ENCODE measurements around the gene C14orf180.

The C14orf180 gene

DNA sequence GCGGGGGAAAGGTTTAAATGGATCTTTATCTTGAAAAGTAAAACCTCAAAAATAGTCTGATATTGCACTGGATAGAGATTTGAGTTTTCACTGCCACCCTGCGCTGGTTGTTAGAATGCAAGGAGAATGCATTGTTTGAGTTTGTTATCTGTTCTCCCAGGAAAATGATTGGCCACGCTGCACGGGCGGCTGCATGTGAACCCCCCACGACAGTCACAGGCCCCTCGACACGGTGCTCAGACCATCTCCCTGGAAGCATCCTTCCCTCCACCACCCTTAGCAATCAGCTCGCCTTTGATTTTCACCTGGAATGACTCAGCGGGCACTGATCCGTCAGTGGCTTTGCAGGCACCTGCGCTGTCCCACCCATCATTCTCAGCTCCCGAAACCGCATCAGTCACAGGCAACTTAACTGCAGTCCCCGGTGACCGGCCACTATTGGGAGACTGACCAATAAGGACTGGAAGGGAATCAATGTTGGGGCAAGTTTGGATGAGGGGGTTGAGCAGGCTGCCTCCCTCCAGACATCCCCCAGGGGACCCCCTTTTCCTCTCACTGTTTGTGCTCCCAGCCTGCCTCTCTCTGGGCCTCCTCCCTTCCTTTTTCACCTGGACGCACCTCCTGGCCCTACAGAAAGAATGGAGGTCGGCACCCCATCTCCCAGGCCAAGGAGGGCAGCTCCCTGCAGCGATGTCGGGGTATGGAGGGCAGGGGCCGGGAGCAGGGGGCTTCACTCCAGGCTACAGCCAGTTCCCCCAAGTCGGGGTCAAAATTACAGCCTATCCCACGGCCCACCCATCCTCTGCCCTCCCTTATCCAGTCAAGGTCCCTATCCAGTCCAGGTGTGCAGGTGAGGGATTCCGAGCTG lies 28.5 kb upstream of the C14orf180 start:
- no peak for DNase-seq

DNA sequence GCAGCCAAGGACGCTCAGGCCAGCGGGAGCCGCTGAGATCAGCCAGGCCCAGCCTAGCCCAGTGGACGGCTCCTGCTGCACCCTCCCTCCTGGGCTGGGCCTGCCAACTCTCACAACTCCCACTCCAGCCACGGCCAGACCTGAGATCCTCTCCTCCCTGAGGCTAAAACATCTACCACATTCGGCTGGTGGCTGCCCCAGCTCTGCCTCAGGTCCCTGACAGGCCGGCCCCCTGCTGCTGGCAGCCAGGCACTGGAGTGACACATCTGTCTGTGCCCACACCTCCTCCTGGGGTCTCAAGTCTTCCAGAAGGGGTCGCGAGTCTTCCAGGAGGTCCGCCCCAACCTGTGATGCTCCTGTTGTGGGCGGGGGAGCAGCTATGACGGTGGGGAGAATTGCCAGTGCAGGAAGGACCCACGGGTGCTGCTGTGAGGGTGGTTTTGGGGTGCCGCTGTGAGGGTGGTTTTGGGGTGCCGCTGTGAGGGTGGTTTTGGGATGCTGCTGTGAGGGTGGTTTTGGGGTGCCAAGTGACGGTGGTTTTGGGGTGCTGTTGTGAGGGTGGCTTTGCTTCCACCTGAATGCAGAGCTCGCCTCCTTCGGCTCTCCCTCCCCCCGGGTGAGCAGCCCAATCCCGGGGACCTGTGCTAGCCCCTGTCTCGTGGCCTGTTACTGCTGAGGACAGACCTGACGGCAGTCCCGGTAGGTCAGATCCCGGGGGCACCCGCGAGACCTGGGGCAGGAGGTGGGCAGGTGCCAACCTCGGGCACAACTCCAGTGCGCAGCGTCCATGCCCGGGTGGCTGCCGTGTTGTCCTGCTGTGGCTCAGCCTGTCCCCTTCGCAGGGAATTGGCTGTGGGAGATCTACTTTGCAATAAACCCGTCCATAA lies 27.5 kb upstream of the C14orf180 start:
- DNase-seq = no peak

DNA sequence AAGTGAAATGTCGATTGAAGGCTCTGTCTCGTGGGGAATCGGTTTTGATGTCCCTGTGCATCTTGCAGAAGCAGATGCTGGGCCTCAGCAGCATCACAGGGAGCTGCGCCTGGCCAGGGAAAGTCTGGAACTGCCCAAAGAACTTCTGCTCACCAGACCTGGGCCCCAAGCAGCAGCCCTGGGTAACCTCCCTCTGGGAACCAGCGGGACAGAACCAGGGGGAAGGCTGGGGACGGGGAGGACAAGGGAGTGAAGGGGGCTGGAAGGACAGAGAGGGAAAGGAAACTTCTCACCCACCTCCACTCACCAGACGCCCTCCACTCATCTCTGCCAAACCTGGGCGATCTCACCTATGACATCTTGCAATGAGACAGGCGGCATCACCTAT lies 26.8 kb upstream of the C14orf180 start:
- no peak for DNase-seq

DNA sequence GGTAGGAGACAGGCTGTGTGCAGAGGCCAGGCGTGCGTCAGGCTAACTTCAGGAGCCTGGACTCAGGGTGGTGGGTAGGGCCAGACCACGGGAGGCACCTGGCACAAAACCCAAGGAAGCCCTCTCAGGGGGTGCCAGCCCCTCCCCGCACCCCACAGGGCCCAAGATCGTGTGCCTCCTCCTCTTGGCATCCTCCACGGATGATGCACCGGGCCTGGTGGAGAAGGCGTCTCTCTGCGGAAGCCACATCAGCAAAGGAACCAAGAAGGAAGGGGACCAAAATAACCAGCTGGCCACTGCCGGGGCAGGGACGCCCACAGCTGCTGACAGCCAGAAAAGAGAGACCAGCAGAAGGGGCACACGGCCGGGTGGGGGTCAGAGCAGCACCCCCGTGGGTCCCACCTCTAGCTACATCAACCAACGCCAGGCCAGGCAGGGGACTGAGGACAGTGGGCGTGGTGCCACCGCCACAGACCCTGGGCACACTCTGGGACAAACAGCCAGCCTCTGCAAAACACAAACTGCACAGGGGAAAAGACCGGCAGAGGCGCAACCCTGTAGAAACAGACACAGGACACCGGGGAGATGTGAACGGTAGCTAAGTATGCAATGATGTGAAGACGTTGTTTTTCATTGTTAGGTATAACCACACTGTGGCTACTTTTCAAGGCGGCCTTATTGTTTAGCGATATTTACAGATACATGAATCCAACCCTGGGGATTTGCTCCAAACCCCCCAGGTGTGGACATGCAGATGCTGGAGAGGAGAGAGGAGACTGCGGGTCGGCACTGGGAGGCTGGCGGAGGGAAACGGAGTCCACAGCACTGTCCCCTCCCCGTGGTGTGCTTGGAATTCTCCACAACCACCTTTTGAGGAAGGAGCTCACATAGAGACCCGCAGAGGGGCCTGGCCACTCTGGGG lies 26.1 kb upstream of the C14orf180 start:
- no peak for DNase-seq

DNA sequence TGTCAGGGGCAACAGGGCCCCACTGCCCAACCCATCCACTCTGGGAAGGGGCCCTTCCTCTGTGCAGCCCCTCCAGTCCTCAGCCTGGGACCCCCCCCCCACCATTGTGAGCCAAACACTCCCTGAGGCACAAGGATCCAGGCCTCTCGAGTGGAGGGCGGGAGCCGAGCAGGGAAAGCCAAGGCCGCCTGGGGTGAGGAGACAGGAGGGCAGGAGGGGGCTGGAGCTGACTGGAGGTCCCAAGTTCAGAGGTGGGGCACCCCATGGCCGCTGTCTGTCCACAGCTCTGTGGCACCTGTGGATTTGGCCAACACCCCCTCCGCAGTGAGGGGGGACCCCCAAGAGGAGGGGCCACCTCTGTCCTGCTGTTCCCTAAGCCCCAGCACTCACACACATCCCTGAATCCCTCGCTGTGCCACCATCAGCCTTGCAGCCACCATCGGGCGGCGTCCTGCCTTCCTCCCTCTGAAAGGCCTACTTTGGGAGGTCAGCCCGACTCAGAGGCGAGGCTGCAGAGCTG lies 25.4 kb upstream of the C14orf180 start:
- no peak for DNase-seq

DNA sequence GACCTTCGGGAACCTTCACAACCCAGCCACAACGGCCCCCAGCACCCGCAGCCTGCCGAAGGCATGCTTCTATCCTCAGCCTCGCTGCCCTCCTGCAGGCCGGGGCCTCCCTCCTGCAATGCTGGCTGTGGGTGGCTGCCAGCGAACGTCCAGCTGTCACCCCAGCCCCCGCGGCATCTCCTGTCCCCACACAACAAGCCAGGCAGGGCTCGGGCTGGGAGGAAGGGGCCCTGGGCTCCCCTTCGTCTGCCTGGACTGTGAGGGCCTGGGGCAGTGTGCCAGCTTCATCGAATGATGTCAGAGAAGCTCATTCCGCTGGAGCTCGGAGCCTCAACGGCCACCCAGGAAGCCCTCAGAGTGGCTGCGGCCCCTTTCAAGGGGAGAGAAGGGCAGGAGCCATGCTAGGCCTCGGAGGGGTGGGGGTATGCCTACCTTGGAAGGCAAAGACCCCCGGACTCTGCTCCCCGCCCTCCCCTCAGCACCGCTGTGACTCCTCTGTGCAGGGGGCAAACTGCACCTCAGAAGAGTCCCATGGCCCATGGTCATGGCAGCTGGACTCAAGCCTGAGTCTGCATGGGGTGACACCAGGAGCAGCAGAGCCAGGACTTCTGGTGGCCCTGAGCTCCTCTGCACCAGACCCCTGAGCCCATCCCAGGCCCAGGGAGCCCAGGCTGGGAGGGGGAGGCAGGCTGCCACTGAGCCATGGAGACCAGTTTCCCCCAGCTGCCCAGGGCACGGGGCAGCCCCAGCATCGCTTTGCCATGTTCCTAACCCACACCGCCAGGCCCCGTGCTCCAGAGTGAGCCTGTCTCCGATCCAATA lies 24.7 kb upstream of the C14orf180 start:
- DNase-seq = no peak

DNA sequence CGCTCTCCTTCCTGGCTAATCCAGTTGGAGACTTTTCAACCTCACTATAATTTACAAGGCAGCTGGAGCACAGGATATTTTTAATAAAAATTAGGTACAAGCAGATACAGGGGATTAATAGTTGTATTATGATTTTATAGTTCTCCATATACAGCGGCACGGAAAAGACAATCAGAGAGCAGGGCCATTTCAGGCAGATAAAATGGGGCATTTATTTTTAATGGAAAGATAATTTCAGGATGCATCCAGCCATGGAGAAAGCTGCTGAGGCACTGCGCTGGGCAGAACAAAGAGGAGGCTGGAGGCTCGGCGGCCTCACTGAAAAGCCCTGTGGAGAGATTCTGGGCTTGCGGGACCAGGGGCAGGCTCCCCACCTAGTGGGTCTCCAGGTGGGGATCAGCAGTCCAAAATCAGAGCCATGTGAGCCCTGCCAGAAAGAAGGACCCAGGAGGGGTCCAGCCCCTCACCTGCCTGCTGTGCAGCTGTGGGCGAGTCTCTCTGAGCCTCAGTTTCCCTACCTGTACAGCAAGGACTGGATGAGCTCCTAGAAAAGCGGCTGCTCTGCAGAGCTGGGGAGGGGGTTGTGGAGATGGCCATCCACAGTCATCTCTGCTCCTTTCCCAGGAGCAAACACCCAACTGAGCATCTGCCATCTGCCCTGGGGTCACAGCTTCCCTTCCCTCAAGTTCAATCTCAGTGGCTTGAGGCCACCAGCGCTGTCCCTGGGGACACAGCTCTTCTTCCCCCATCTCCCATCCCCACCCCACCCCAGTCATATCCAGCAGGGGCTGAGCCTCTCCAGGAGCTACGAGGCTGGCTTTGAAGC lies 23.9 kb upstream of the C14orf180 start:
- DNase-seq = no peak

DNA sequence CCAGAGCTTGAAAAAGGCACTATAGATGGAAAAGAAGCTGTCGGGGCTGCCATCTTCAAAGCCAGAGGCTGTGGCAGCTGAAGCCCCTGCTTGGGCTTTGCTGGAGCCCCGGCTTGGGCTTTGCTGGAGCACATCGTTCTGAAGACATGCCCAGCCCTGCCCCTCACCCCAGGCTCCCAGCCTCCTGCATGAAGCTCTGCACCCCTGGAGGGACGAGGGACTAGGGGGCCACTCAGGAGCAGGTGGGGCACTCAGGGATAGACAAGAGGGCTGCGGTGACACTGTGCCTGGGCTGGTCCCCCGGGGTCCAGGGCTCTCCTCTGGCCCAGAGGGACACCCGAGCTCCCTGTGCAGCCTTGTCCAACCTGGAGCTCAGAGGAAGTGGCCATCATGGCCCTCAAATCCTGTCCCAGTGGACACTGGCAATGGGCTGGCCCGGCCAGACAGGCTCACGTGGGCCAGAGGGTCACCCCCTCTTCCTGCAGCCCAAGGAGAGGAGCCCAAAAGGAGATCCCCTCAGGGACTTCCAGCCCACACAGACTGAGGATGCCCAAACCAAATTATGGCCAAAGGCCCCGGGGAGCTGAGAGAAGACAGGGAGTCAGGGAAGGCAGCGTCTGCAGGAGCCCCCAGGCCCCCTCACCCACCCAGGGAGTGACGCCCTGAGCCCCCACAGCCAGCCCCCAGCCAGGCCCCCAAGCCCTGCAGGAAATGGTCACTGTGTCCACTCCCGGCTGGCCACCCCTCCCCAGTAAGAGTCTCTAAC lies 23.1 kb upstream of the C14orf180 start:
- no peak for DNase-seq

DNA sequence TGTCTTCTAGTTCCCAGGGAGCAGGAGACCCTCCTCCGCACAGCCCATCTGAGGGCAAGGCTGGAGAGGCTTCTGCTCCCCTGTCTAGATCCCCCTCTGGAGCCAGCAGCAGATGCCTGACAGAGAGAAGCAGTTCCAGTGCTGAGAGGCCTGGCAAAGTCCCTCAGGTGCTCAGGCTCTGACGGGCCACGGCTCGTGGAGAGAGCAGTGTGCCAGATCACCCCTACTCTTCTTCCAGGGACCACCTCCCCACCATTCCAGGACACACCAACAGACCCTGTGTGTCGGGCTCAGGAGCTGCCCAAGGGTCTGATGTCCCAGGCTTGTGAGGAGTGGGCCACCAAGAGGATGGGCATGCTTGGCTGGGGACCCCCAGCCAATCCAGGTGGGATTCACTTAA lies 22.5 kb upstream of the C14orf180 start:
- no peak for DNase-seq

DNA sequence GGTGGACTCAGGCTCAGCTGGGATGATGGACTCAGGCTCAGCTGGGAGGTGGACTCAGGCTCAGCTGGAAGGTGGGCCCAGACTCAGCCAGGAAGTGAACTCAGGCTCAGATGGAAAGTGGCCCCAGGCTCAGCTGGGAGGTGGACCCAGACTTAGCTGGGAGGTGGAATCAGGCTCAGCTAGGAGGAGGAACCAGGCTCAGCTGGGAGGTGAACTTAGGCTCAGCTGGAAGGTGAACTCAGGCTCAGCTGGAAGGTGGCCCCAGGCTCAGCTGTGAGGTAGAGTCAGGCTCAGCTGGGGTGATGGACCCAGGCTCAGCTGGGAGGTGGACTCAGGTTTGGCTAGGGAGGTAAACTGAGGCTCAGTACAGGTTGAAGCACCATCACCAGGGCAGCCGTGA lies 21.8 kb upstream of the C14orf180 start:
- DNase-seq = no peak

DNA sequence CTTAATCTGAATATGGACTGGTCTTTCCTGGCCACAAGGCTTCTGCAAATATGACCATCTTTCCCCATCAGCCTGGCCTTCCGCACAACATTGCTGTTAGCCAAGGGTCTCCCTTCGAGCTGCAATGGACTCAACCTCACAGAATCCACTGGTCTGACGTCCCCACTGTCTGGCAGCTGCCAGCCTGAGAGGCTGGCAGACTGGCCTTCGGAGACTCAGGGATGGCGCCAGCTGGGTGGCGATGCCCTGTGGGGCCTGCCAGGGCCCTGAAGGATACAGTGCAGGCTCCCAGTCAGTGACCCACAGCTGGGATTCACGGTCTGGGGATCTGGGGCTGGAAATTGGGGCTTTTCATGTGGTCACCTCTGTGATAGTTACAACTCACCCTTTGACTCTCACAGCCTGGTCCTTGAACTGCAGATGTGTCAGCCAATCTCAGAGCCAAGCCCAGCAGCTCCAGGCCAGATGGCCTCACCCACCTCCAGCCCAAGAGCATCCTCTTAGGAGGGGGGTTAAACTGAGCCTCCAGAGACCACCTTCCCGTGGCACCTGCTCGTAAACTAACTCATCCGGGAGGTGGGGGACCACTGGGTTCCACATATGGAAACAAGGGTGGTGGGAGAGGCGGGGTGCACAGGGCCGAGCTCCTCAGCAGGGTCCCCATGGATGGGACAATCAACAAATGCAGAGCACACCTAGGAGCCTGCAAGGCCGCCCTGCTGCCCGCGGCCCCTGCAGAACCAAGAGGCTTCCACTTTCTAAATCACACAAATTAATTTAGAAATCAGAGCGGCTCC lies 21.1 kb upstream of the C14orf180 start:
- DNase-seq = no peak

DNA sequence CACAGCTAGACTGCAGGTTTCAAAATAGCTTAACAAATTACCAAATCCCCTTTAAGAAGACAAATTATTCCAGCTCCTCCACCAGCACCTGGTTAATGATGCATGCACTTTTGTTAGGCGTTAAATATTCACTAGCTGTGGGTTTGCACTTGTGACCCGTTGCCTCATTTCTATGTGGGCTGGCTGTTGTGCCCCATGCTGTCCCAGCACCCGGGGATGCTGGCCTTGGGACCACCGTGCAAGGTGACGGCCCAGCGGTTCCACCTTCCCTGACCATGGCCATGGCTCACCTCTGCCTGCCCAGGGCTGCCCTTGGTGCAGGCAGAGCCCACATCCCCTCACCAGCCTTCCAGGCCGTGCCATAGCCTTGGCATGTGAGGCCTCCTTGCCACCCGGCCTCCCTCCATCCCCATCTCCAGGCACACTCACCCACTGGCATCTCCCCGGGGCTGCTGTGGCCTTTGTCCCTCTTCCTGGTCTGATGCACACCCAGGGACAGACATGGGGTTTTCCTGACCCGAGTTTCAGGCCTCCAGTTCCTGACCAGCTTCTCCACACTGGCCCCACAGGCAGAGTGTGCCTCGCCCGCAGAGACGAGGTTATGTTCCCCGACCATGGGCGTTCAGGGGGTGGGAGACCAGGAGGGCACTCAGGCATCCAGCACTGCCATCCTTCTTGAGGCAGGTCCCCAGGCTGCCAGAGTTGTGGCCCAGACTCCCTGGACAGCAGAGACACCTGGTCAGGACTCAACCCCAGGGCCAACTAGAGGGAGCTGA lies 20.3 kb upstream of the C14orf180 start:
- DNase-seq = no peak

DNA sequence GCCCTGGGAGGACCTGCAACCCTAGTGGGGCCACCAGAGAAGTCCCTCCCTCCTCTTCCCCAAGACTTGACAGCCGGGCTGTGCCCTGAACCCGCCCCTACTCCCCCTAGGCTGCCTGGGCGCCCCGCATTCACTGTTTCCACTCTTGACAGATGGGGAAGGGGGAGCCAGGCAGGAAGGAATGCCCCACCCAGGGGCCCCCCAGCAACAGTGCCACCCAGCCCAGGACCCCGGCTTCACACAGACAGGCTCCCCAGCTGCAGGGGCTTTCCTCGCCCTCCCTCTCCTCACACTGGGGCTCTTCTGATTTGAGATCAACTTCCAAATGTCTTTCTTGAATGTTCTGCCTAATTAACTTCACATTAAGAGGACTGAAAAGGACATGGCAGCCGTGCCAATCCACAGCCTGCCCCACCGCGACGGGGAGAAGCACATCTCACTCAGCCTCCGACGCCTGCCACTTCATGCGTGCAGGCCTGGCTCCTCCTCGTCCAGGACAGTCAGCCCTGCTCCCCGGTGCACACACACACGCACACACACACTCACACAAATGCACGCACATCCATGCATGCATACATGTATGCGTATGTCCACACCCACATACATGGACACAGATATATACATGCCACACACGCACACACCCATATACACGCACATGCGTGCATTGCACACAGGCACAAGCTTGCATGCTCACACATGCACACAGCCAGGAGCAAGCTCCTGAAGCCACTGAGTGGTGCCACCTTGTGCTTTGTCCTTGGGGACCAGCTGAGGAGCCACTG lies 19.6 kb upstream of the C14orf180 start:
- DNase-seq = no peak

DNA sequence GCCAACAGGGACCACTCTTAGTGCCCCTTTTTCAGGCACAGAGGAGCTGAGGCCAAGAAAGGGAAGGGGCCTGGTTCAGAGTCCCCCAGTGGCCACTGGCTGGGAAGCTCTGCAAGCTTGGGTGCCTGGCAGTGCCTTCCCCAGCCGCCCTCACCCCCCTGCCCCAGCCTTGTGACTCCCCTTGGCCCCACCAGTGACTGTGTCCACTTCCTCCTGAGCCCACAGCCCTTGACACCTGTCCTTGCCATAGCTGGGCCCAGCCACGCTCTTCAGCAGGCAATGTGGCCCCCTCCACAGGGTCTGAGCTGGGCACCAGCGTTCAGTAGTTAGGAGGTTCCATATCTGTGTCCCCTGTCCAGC lies 19.0 kb upstream of the C14orf180 start:
- DNase-seq = no peak

DNA sequence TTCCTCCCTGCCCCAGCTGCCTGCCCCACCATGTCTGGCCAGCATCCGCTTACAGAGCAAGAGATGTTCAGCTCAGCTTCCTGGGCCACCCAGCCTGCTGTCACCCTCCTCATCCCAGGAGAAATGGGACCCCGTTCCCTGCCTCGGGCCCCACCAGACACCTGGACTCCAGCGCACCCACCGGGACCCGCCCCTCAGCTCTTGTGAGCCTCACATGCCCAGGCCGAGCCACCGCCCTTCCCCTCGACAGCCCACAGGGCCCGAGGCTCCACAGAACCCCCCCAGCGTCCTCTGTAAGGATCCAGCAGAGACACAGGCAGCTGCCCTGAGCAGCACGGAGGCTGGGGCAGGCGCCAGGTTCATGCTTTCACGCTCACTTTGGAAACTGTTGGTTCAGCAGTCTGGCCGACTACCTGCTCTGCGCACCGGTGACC lies 18.4 kb upstream of the C14orf180 start:
- no peak for DNase-seq

DNA sequence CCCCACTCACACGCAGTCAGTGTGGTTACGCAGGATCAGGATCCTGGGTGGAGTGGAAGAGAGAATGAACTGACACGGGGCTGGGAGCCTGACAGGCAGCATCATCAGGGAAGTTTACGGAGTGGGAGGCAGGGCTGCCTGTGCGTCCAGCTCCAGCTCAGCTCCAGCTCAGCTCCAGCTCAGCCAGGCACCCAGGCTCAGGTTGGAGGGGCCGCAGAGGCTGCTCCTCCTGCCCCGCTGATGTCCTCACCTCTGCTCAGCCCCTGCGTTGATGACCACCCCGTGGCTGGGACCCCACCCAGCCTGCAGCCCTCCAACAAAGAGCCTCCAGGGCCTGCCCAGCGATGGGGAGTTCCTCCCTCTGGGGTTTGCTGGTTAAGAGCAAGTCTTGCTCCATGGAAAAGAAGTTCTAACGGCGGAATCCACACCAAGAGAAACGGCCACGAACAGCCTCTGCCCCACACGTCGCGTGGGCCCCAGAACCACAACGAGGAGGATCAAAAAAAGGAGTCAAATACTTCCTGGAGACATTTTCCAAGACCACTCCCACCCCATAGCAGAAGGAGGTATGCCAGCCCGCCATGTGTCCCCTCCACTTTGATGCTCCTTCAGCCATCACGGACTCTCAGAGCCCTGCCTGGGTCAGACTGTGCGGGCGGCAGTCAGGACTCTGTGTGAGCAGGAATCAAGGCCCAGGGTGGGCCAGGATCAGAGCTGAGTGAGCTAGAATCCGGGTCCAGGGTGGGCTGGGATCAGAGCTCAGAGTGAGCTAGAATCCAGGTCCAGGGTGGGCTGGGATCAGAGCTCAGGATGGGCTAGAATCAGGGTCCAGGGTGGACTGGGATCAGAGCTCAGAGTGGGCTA lies 17.7 kb upstream of the C14orf180 start:
- DNase-seq = no peak

DNA sequence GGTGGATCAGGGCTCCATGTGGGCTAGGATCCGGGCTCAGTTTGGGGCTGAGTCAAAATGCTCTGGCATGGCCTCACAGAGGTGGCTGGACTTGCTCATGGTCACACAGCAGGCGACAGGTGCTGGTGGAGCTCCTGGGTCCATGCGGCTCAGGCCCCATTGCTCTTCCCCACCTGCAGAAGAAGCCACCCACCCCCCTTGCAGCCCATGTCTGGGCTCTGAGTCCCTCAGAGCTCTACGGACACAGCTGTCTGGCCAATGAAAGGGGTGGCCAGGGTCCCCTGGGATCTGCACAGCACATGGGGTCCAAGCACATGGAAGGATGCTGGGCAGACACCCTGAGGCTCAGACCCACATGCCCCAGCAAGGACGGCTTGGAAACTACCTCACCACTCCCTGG lies 17.0 kb upstream of the C14orf180 start:
- DNase-seq = no peak
